ENCODE measurements around the gene SHH.

The SHH gene

GRCh38 chr7:155813125-155813524, 862 bp upstream of the SHH start (continued):
- TF ChIP-seq ZNF518A (tag by site-specific recombination; conservative IDR thresholded peaks at IDR 0.05; ENCODE audit: low read depth) (no peak), ZNF157 (tag by site-specific recombination; IDR thresholded peaks at IDR 0.05) (no peak), ZNF146 (tag by site-specific recombination; IDR thresholded peaks at IDR 0.05) (no peak)

- CTCF ChIA-PET = interaction anchor here (0.6 kb wide), 2 partner anchors 1015 to 1330 kb away, joined by 3 read pairs; no protein-coding TSS in a partner anchor
- 0 out of 2 replicates have a peak, but pooled peaks have one; percentile 13 for TF ChIP-seq EGR2 (tag by site-specific recombination; IDR thresholded peaks at IDR 0.05; ENCODE audit: low read depth)
- peak; percentile 47 for TF ChIP-seq GLIS1 (tag by site-specific recombination; IDR thresholded peaks at IDR 0.05)
- TF ChIP-seq ZFHX2 (tag by site-specific recombination; conservative IDR thresholded peaks at IDR 0.05) = peak; percentile 57
- no peak for TF ChIP-seq ZNF169 (tag by site-specific recombination; IDR thresholded peaks at IDR 0.05)
Observed at GRCh38 chr7:155811560-155811894, 736 bp downstream of the SHH start.

GRCh38 chr7:155810770-155811559, 1.3 kb downstream of the SHH start:
- TF ChIP-seq BCL11B (tag by site-specific recombination; IDR thresholded peaks at IDR 0.05; ENCODE audit: low read depth) = no peak
- peak; percentile 45; the same call in 1 of the 2 replicates for TF ChIP-seq ZNF398 (tag by site-specific recombination; IDR thresholded peaks at IDR 0.05)
- 0 out of 2 replicates have a peak, but pooled peaks have one; percentile 35 for TF ChIP-seq ZNF341 (tag by site-specific recombination; IDR thresholded peaks at IDR 0.05; ENCODE audit: low read depth)
- no peak for TF ChIP-seq ZNF133 (tag by site-specific recombination; IDR thresholded peaks at IDR 0.05)
- TF ChIP-seq ZNF521 (tag by site-specific recombination; IDR thresholded peaks at IDR 0.05) = no peak
- TF ChIP-seq ZNF2 (tag by site-specific recombination; IDR thresholded peaks at IDR 0.05) = no peak
- peak; percentile 32; the same call in 1 of the 2 replicates for TF ChIP-seq SP3 (tag by site-specific recombination; IDR thresholded peaks at IDR 0.05)
- TF ChIP-seq ZNF571 (tag by site-specific recombination; IDR thresholded peaks at IDR 0.05) = no peak
- TF ChIP-seq KLF1 (tag by site-specific recombination; IDR thresholded peaks at IDR 0.05) = peak; percentile 42; the same call in 1 of the 2 replicates
- no peak for TF ChIP-seq ZNF707 (tag by site-specific recombination; IDR thresholded peaks at IDR 0.05)
- no peak for TF ChIP-seq GFI1B (tag by site-specific recombination; IDR thresholded peaks at IDR 0.05)
- no peak for TF ChIP-seq ZSCAN18 (tag by site-specific recombination; IDR thresholded peaks at IDR 0.05)
- peak; percentile 61 for TF ChIP-seq GLIS1 (tag by site-specific recombination; IDR thresholded peaks at IDR 0.05)
- Histone ChIP-seq H3K4me1 (ENCODE audit: control insufficient read depth, insufficient read depth, low read length) (peaks cover 2% of the 10 kb centered on the region; the same call in 1 of the 2 replicates), H3K4me3 (ENCODE audit: low read depth, low read length) (peak overlapping the region; percentile 45), H3K9me3 (ENCODE audit: control insufficient read depth, insufficient read depth, low read depth, low read length) (no peaks in the 10 kb centered on the region), H3K36me3 (ENCODE audit: control insufficient read depth in 2 of 2, insufficient read depth in 1 of 2, low read length in 2 of 2) (no peaks in the 10 kb centered on the region), H3K27ac (ENCODE audit: extremely low read depth, low read depth, low read length) (no peak overlapping the region)
- CTCF ChIA-PET = interaction anchor here (0.6 kb wide), 2 partner anchors 1016 to 1330 kb away, joined by 3 read pairs; no protein-coding TSS in a partner anchor
- POLR2A ChIA-PET = no interaction called here

More at GRCh38 chr7:155811560-155811894, 736 bp downstream of the SHH start:
- Histone ChIP-seq H3K27ac (ENCODE audit: extremely low read depth, low read depth, low read length) (no peak overlapping the region), H3K4me1 (ENCODE audit: control insufficient read depth, insufficient read depth, low read length) (peaks cover 2% of the 10 kb centered on the region; the same call in 1 of the 2 replicates), H3K36me3 (ENCODE audit: control insufficient read depth in 2 of 2, insufficient read depth in 1 of 2, low read length in 2 of 2) (no peaks in the 10 kb centered on the region), H3K4me3 (ENCODE audit: low read depth, low read length) (peak overlapping the region; percentile 45), H3K9me3 (ENCODE audit: control insufficient read depth, insufficient read depth, low read depth, low read length) (no peaks in the 10 kb centered on the region)
- POLR2A ChIA-PET = no interaction called here
